HG03342 (cell line): ENCODE results near the gene TRDMT1.

ENCODE experiments used
- ATAC-seq: cut with Tn5 transposase; IDR thresholded peaks from one replicate; pipeline ENCODE4 v1.9.1; 2021; ENCODE audit warnings: mild to moderate bottlenecking, moderate library complexity; ENCODE audit not compliant: unreplicated experiment

The TRDMT1 gene, protein sequence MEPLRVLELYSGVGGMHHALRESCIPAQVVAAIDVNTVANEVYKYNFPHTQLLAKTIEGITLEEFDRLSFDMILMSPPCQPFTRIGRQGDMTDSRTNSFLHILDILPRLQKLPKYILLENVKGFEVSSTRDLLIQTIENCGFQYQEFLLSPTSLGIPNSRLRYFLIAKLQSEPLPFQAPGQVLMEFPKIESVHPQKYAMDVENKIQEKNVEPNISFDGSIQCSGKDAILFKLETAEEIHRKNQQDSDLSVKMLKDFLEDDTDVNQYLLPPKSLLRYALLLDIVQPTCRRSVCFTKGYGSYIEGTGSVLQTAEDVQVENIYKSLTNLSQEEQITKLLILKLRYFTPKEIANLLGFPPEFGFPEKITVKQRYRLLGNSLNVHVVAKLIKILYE

DNA sequence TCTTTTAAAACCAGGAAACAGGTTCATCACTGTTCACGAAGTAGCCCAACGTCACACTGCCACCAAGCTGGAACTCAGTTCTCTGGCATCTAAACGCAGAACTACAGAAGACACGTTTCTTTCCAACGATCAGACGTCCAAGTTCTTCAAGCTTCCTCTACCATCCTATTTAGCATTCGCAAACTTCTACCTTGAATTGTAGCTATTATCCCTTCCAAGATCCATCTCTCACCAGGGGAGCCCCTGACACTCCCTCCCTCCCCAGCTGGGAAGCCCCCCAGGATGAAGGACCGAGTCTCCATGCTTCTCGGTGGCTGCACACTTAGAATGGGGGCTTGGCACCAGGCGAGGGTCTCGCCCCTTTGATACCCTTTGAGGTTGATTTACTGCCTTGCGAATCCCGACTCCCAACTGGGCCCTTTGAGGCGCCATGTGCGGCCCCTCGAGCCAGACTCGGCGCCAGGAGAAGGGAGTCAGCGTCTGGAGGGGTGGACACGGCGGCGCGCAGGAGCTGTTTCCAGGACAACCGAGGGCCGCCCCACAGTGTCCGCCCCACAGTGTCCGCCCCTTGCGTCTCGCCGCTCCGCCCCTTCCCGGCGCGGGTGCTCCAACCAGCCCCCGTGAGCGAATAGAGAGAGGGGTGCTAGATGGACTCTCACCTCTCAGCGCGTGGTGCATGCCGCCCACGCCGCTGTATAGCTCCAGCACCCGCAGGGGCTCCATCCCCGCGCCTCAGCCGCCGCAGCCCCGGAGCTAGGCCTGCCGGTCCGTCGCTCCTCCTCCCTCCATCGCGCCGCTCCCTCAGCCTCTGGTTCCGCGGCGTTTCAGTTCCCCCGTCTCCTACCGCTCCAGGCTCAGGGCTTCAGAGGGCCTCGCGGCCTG is at the start of gene TRDMT1:
TRDMT1 (minus strand) TSS at position 761 of the 882 bp plus-strand sequence; CDS start at position 723, 38 bp downstream.
- peak; percentile 89 for ATAC-seq

DNA sequence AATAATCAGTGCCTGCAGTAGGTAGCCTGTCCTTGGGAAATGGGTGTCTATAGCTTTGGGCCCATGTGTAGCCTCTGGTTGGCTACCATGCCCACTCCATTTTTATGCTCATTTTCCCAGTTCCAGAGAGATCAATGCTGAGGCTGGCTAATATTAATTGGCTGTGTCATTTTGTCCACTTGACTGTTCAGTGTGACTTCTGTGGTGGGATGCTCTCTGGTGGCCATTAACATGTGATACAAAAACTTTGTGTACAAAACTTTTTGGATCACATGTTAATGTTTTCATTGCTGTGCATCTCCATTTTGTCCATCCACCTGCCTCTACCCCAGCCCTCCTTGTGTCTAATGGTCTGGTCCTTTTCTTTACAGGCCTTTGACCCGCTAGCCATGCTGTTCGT is 49.3 kb upstream of the TRDMT1 start:
- no peak for ATAC-seq

DNA sequence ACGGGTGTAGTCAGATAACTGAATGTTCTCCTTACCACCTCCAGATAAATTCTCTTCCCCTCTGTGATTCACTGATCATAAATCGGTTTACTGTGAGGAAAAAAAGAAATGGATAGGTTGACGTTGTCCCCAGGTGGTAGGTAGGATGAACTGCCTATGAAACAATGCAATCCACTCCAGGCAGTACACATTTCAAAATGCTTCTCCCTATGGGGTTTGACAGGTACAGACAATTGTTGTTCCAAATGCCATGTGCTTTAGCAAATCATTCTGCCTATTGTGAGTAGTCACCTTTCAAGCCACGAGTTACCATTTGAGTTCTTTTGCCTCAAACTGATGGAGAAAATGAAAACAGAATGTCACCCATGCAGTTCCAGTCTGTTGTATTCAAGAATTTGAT is 48.3 kb upstream of the TRDMT1 start:
- ATAC-seq: no peak

DNA sequence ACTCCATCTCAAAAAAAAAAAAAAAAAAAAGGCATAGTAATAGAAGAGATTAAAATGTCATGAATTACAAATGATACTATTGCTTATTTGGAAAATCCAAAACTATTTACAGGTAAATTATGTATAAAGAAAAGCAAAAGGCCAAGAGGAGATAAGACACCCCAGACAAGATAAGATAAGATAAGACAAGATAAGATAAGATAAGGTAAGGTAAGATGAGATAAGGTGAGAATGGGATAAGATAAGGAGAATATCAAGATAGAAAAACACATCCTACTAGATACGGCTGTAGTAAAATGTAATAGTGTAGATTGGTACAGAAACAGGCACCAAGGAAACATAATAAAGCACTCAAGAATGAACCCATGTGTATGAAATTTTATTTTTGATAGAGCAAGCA is 47.5 kb upstream of the TRDMT1 start:
- ATAC-seq: no peak

DNA sequence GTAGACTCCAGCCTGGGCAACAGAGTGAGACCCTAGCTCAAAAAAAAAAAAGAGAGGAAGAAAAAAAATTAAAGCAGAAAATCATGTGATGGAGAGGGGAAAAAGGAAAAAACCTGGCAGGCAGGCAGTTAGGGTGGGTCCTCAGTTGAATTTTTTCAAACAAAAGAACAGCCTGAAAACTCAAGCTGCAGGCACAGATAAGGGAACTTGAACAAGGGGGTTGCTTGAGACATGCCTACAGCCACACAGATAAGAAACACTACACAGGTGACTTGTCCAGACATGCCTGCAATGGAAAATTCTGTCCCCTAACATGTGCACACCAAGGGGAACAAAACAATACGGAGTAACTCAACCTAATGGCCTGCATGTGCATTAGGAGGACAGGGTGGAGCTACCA is 45.7 kb upstream of the TRDMT1 start:
- ATAC-seq: no peak

DNA sequence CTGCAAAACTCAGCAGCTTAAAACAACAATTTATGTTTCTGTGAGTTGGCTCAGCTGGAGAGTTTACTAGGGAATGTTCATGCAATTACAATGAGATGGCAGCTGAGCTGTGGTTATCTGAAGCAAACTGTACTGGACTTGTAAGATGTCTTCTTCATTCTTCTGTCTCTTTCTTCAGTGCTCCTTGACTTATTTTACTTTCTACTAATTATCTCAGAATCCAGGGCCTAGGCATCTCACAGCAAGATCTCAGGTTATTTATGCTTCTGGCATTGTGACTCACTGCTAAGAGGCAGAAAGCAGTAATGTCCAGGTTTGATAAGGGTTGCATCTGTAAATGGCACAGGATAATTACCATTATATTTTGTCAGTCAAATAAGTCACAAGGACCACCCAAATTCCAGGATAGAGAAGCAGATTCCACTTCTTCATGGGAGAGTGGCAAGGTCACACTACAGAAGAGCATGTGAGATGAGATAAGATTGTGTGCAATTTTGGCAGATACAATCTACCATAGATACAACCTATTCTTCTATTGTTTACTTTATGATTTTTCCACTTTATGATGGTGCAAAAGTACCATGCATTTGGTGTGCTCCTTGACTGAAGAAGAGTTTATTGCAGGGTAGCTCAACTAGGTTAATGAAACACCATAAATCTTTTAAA is 43.4 kb upstream of the TRDMT1 start:
- ATAC-seq: no peak

DNA sequence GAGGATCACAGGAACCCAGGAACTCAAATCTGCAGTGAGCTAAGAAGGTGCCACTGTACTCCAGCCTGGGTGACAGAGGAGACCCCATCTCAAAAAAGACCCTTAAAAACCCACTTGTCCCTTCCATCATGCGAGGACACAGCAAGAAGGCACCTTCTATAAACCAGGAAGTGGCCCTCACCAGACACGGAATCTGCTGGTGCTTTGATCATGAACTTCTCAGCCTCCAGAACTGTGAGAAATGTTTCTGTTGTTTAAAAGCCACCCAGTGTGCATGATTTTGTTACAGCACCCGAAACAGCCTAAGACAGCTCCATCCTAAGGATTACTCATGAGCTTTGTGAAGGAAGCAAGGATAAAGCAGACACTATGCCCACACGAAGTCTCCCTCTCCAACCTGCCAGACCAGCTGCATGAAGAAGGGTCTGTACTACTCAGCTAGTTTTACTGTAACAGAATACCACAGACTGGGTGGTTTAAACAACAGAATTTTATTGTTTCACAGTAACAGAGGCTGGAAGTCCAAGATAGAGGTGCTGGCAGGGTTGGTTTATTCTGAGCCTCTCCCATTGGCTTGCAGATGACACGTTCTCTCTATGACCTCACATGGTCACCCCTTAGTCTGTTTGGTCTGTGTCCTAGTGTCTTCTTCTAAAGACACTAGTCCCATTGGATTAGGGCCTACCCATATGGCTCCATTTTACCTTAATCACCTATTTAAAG is 40.3 kb upstream of the TRDMT1 start:
- ATAC-seq: no peak

DNA sequence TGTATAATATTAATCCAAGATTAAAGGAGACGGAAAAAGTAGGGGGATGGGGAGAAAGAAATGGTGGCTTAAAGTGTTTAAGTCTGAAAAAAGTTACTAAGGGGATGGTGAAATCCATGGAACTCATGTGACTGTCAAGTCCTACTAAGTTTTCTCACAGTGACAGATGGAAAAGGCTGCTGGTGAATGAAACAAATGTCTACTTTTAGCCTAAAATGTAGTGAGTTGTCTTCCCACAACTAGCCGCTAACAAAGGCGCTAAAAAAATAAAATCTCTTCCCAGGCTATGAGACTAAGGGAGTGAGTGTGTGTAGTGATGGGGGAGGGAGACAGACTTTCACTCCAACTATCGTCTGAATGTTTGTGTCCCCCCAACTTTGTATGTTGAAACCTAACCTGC is 39.1 kb upstream of the TRDMT1 start:
- no peak for ATAC-seq

DNA sequence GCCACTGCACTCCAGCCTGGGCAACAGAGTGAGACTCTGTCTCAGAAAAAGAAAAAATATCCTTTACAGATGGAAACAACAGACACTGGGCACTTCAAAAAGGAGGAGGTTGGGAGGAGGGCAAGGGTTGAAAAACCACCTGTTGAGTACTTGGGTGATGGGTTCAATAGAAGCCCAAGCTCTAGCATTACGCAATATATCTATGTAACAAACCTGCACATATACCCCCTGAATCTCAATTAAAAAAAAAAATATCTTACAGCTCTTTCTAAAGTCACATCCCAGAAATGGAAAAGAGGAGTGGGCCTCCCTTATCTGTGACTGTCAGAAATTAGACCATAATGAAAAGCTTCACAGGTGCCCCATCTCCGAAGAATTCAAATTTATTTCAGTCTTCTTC is 38.6 kb upstream of the TRDMT1 start:
- no peak for ATAC-seq

DNA sequence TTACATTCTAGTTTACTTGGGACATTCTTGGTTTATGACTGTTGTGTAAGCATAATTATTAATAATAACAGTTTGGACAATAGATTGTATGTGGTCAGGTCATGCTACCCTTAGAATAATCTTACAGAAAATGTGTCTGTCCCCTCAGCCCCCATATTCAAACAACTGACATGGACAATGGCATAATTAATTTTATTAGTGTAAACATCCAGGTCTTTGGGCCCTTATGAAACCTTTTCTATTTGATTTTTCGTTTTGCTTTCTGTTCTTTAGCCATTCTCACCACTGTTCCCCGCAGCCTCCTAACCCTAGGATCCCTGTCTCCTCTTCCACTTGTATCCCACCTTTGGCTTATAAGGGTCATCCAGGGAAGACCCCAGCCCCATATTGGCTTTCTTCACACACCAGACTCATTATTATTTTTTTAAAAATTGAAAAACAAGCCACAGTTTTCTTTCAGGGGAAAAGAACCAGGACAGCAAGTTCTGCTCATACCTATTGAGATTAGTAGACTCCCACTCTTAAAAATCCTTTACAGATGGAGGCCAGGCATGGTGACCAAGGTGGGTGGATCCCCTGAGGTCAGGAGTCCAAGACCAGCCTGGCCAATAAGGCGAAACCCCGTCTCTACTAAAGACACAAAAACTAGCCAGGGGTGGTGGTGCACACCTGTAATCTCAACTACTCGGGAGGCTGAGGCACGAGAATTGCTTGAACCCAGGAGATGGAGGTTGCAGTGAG is 38.0 kb upstream of the TRDMT1 start:
- ATAC-seq: no peak

DNA sequence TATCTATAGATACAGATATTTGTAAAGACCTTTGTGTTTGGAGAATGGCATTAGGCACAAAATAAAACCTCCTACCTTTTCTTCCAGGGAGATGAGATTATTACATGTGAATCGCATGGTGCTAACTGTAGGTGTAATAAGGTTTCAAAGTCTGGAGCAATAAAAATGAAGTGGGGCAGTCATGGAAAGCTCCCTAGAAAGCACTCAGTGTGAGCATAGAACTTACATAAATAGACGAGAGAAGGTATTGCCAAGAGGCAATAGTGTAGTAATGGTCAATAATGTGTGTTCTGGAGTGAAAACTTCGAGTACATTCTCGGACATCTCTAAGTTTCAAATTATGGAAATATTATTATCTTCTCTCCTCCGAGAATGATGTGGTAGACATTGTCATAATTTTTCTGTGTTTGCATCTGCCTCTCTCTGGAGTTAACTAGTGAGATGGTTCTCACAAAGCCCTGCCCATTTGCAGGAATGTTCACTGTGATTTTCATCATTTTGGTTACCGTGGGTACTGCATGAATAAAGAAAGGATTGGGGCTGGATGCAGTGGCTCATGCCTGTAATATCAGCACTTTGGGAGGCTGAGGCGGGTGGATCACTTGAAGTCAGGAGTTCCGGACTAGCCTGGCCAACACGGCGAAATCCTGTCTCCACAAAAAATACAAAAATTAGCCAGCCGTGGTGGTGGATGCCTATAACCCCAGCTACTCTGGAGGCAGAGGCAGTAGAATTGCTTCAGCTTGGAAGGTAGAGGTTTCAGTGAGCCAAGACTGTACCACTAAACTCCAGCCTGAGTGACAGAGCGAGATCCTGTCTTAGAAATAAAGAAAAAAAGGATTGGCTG is 37.2 kb upstream of the TRDMT1 start:
- no peak for ATAC-seq

DNA sequence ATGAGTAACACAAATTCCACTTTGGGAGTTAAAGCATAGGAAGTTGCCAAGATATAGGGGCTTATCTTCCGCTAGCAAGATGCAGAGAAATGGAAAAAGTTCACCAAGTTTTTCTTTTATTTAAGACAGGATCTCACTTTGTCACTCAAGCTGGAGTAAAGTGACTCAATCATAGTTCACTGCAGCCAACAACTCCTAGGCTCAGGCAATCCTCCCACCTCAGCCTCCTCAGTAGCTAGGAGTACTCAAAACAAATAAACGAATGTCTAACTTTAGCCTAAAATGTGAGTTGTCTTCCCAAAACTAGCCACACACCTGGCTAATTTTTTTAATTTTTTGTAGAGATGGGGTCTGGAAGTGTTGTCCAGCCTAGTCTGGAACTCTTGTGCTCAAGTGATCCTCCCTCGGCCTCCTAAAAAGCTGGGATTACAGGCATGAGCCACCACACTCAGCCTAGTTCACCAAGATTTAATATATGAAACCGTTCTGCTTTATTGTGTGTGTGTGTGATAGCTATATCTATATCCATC is 36.5 kb upstream of the TRDMT1 start:
- ATAC-seq: no peak

DNA sequence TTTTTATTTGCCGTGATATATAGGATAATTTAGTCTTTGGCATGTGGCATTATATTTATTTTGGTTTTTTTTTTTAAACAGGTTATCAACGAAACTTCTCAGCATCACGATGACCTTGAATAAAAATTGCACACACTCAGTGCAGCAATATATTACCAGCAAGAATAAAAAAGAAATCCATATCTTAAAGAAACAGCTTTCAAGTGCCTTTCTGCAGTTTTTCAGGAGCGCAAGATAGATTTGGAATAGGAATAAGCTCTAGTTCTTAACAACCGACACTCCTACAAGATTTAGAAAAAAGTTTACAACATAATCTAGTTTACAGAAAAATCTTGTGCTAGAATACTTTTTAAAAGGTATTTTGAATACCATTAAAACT is 35.7 kb upstream of the TRDMT1 start:
- no peak for ATAC-seq

DNA sequence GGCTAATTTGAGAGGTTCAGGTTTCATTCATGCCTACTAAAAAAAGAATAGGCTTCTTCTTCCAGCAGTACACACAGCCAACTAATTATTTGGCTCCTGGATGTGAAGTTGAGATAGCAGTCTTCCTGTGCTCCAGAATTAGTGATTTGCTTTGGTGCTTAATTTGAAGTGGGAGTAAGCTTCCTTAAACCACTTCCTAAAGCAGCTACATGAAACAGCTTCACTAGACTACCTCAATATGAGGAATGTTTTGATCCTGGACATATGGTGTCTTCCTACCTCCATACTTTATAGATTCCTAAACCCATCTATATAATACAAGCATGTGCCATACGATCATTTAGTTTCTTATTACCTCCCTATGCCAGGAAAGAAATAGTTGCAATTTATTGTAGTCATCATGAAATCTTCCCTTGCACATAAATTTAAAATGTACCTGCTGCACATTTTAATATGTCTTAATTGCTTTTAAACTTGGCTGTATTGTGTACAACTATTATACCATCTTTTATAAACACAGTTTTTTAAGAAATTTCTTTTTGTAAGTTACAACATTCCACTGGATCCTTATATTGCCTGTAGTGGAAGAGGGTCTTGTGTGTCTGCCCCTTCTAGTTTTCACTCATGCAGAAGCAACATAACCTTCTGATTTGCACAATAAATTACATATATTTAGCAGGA is 35.1 kb upstream of the TRDMT1 start:
- no peak for ATAC-seq

DNA sequence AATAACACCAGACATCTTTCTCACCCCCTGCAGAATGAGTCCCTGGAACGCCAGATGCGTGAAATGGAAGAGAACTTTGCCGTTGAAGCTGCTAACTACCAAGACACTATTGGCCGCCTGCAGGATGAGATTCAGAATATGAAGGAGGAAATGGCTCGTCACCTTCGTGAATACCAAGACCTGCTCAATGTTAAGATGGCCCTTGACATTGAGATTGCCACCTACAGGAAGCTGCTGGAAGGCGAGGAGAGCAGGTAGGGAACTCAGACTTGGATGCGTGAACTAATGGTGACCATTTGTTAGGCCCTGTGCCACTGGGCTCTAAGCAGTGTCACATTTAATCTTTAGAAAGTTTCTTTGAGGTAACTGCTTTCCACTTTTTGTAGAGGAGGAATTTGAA is 33.7 kb upstream of the TRDMT1 start:
- ATAC-seq: no peak

DNA sequence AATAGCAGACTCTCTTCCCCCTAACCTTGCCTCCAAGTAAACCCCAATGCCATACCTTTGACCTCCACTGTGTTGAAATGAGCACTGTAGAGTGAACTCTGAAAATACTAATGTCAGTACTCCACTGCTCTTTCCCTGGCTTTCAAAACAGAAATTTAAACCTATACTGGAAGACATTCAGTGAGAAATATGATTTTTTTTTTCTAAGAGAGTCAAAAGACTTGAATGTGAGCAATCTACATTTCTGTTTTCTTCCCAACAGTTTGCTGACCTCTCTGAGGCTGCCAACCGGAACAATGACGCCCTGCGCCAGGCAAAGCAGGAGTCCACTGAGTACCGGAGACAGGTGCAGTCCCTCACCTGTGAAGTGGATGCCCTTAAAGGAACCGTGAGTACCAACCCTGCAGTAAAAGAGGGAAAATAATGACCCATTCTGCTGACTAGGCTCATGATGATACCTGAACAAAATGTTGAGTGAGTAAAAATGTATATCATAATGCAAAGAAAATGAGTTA is 33.0 kb upstream of the TRDMT1 start:
- ATAC-seq: no peak

DNA sequence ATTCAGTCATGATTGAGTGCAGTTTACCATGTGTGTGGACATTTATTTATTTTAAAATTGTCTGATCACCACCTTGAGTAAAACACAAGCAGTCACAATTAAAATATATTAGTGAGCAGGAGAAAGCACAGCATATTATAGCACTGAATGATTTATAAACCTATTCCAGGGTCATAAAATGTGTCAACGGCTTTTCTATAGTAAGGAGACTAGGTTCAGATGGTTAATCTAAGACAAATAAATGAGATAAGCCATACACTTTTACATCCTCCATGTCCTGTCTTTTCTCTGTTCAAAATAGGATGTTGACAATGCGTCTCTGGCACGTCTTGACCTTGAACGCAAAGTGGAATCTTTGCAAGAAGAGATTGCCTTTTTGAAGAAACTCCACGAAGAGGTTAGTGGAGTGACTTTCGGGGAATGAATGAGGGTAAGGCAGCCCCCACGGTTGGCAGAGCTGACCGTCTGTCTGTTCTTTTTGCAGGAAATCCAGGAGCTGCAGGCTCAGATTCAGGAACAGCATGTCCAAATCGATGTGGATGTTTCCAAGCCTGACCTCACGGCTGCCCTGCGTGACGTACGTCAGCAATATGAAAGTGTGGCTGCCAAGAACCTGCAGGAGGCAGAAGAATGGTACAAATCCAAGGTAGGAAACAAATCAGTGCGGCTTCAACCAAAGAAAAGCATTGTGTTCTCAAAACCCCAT is 32.0 kb upstream of the TRDMT1 start:
- ATAC-seq: no peak
